GM12878 (cell line): ENCODE results near the gene GRAMD1A. TPM values are rescaled to one million over a fixed set of nuclear protein-coding genes. Genes with fewer than 3 reads are reported as not detected.

Source experiments
- BACH1 ChIP-seq: fragments of 450-650 bp; IDR thresholded peaks from 2 replicates; pipeline ENCODE4 v1.6.1; 2017; ENCODE audit warnings: mild to moderate bottlenecking, borderline replicate concordance
- BCL11A ChIP-seq: IDR thresholded peaks from 2 replicates; pipeline ENCODE4 v1.6.1; 2011; ENCODE audit warnings: low read depth, low read length
- BHLHE40 ChIP-seq, 2 experiments: fragments of 450-650 bp in 1 of 2; IDR thresholded peaks; 2 replicates each; pipeline ENCODE4 v1.6.1; 2011 to 2017; ENCODE audit warnings: low read depth in 2 of 2, borderline replicate concordance in 1 of 2, improper control_type of control experiment in 1 of 2, low read length in 1 of 2, mild to moderate bottlenecking in 1 of 2
- EGR1 ChIP-seq, 2 experiments: IDR thresholded peaks; 1 replicate in 1 of 2; 2 replicates in 1 of 2; pipeline ENCODE4 v1.6.1; 2011 to 2012; ENCODE audit warnings: low read depth in 2 of 2, low read length in 2 of 2, borderline replicate concordance in 1 of 2, mild to moderate bottlenecking in 1 of 2, moderate library complexity in 1 of 2
- EP300 ChIP-seq, 2 experiments: fragments of 150-350 bp in 1 of 2; IDR thresholded peaks; 2 replicates each; pipeline ENCODE4 v1.6.1; 2011 to 2012; ENCODE audit warnings: low read depth in 2 of 2, low read length in 2 of 2, borderline replicate concordance in 1 of 2, improper control_type of control experiment in 1 of 2, inconsistent platforms in 1 of 2; ENCODE audit not compliant: control insufficient read depth in 1 of 2
- IKZF2 ChIP-seq, 2 experiments: fragments of 450-650 bp; IDR thresholded peaks; 2 replicates each; pipeline ENCODE4 v1.6.1; 2017; ENCODE audit warnings: mild to moderate bottlenecking in 2 of 2, moderate library complexity in 2 of 2
- KLF5 ChIP-seq: fragments of 450-650 bp; IDR thresholded peaks from 2 replicates; pipeline ENCODE4 v1.6.1; 2014; ENCODE audit warnings: mild to moderate bottlenecking; ENCODE audit not compliant: partially characterized antibody
- LARP7 ChIP-seq: fragments of 450-650 bp; IDR thresholded peaks from 2 replicates; pipeline ENCODE4 v1.6.1; 2017; ENCODE audit warnings: mild to moderate bottlenecking
- MEF2B ChIP-seq: fragments of 450-650 bp; IDR thresholded peaks from 2 replicates; pipeline ENCODE4 v1.6.1; 2018; ENCODE audit warnings: mild to moderate bottlenecking, moderate library complexity; ENCODE audit not compliant: partially characterized antibody, poor library complexity, severe bottlenecking
- MLLT1 ChIP-seq: fragments of 450-650 bp; IDR thresholded peaks from 2 replicates; pipeline ENCODE4 v1.6.1; 2016; ENCODE audit warnings: mild to moderate bottlenecking
- RB1 ChIP-seq: fragments of 450-650 bp; formaldehyde crosslinking; IDR thresholded peaks from 2 replicates; pipeline ENCODE4 v1.6.1; 2017; ENCODE audit warnings: mild to moderate bottlenecking, borderline replicate concordance
- SMAD1 ChIP-seq: fragments of 450-650 bp; IDR thresholded peaks from 2 replicates; pipeline ENCODE4 v1.6.1; 2018; ENCODE audit warnings: mild to moderate bottlenecking, low read depth; ENCODE audit not compliant: partially characterized antibody
- SP1 ChIP-seq: IDR thresholded peaks from one replicate; pipeline ENCODE4 v1.6.1; 2011; ENCODE audit warnings: low read depth, low read length
- USF1 ChIP-seq: IDR thresholded peaks from 2 replicates; pipeline ENCODE4 v1.6.1; 2011; ENCODE audit warnings: borderline replicate concordance, low read depth, mild to moderate bottlenecking, moderate library complexity, mixed read lengths, low read length; ENCODE audit not compliant: insufficient read depth; ENCODE audit errors: extremely low read length
- YY1 ChIP-seq: IDR thresholded peaks from 2 replicates; pipeline ENCODE4 v1.6.1; 2011; ENCODE audit warnings: low read depth, mild to moderate bottlenecking, low read length
- ZBED1 ChIP-seq: IDR thresholded peaks from 2 replicates; pipeline ENCODE4 v1.6.1; 2016; ENCODE audit warnings: borderline replicate concordance
- ZBTB4 ChIP-seq: fragments of 450-650 bp; formaldehyde crosslinking; IDR thresholded peaks from 2 replicates; pipeline ENCODE4 v1.4.0; 2022; ENCODE audit warnings: mild to moderate bottlenecking, moderate library complexity
- ZBTB40 ChIP-seq: fragments of 450-650 bp; IDR thresholded peaks from 2 replicates; pipeline ENCODE4 v1.6.1; 2016; ENCODE audit warnings: mild to moderate bottlenecking, moderate library complexity, borderline replicate concordance
- polyA plus RNA-seq, 11 experiments: library from polyadenylated mRNA; depleted of rRNA in 4 of 11; unstranded in 6 of 11; stranded (reverse) in 5 of 11; fragments of >200 nt; fragmentation: Nextera tagmentation in 4 of 11; fragmentation: Illumina TruSeq in 1 of 11; extraction: Ambion mirVana in 4 of 11; extraction: Trizol in 1 of 11; gene quantifications; 1 replicate in 1 of 11; 2 replicates in 10 of 11; pipeline versions ENCODE4 v1.2.1 to v1.2.3, GENCODE V29; 2011 to 2016; ENCODE audit warnings: inconsistent platforms in 2 of 11, missing spikeins in 2 of 11, low read depth in 1 of 11
- total RNA-seq, 4 experiments: library from RNA; depleted of rRNA in 3 of 4; stranded (reverse); fragments of >200 nt in 3 of 4; fragmentation: Illumina TruSeq in 1 of 4; extraction: Trizol in 1 of 4; gene quantifications; 2 replicates each; pipeline versions ENCODE4 v1.2.1 to v1.2.3, GENCODE V29; 2013 to 2021

Gene GRAMD1A
- total and polyA plus RNA-seq, 10 of the 15 experiments (the other 5 are each of a cell fraction or from before 2014, with no cell fraction given) = 0.79 to 73.6 (median 35.3) TPM

GRCh38 chr19:34999498-35000337, at the start of gene GRAMD1A (continued):
- peak; percentile 30; the same call in 1 of the 2 replicates for TF ChIP-seq ZBTB40
- peak in 1 of 2 experiments; percentile 21; a peak in 1 of 4 replicates for TF ChIP-seq EP300 (IDR thresholded peaks at IDR 0.05; ENCODE audit: borderline replicate concordance in 1 of 2, control insufficient read depth in 1 of 2, low read depth in 2 of 2, low read length in 2 of 2)
- no peak for TF ChIP-seq BCL11A
- TF ChIP-seq LARP7 = peak; percentile 55; the same call in 1 of the 2 replicates
- TF ChIP-seq SMAD1 = peak; percentile 74
- peak in 1 of 2 experiments; percentile 38; a peak in 2 of 4 replicates for TF ChIP-seq BHLHE40 (IDR thresholded peaks at IDR 0.05; ENCODE audit: borderline replicate concordance in 1 of 2, low read depth in 2 of 2, low read length in 1 of 2)
- TF ChIP-seq IKZF2 (IDR thresholded peaks at IDR 0.05) = peak; percentile 67 to 75; a peak in 3 of 4 replicates
- TF ChIP-seq MEF2B = peak; percentile 22
- TF ChIP-seq RB1 = no peak
- peak; percentile 41 for TF ChIP-seq KLF5
- peak; percentile 57; the same call in 1 of the 2 replicates for TF ChIP-seq BACH1
- peak; percentile 35 for TF ChIP-seq SP1
- TF ChIP-seq ZBED1 = no peak
- TF ChIP-seq EGR1 (IDR thresholded peaks at IDR 0.05; ENCODE audit: borderline replicate concordance in 1 of 2, low read depth in 2 of 2, low read length in 2 of 2) = peak in 1 of 2 experiments; percentile 52; a peak in 1 of 3 replicates
- 0 out of 2 replicates have a peak, but pooled peaks have one; percentile 50 for TF ChIP-seq ZBTB4
- peak; percentile 39 for TF ChIP-seq USF1
- 0 out of 2 replicates have a peak, but pooled peaks have one; percentile 18 for TF ChIP-seq YY1
- peak; percentile 74; the same call in 1 of the 2 replicates for TF ChIP-seq MLLT1
